Measurements from ENCODE around the gene ELK1.

ELK1 gene

GRCh38 chrX:47658301-47658683 is 7.9 kb upstream of the ELK1 start:
- H3F3A ChIP-seq (ENCODE audit: control insufficient read depth, insufficient read depth) = no peaks in the 10 kb centered on the region
- peak overlapping the region; percentile 64 for H3K4me2 ChIP-seq (ENCODE audit: low read length)
- 0 out of 2 replicates have a peak overlapping the region, but pooled peaks have one; percentile 19 for H3K27ac ChIP-seq (ENCODE audit: low read depth, low read length)
- H3K9me3 ChIP-seq (ENCODE audit: control insufficient read depth, insufficient read depth, low read length) = no peaks in the 10 kb centered on the region; the same call in 1 of the 2 replicates
- H3K4me1 ChIP-seq (ENCODE audit: control insufficient read depth, low read length) = peaks cover 10% of the 10 kb centered on the region
- H4K20me1 ChIP-seq (ENCODE audit: control insufficient read depth, insufficient read depth, low read depth, low read length) = no peaks in the 10 kb centered on the region
- H3K27me3 ChIP-seq (ENCODE audit: control insufficient read depth, low read length) = no peaks in the 10 kb centered on the region
- H3K36me3 ChIP-seq (ENCODE audit: control insufficient read depth, low read length) = peaks cover 34% of the 10 kb centered on the region
- H3K9me2 ChIP-seq (replicated peaks; ENCODE audit: control insufficient read depth, low read length) = no peaks in the 10 kb centered on the region
- H3K79me2 ChIP-seq (ENCODE audit: control insufficient read depth, low read length) = peaks cover 13% of the 10 kb centered on the region
- TF ChIP-seq CTCF (IDR thresholded peaks at IDR 0.05; ENCODE audit: low read depth, low read length, poor library complexity, severe bottlenecking) = no peak
- H3K4me3 ChIP-seq (ENCODE audit: low read length) = peak overlapping the region; percentile 94

GRCh38 chrX:47651043-47651905 is 911 bp upstream of the ELK1 start:
- Histone ChIP-seq H3K9me2 (replicated peaks; ENCODE audit: control insufficient read depth, low read length) (no peaks in the 10 kb centered on the region), H3K27me3 (ENCODE audit: control insufficient read depth, low read length) (no peaks in the 10 kb centered on the region)
- TF ChIP-seq CTCF (IDR thresholded peaks at IDR 0.05; ENCODE audit: low read depth, low read length, poor library complexity, severe bottlenecking) (no peak), EZH2phosphoT487 (IDR thresholded peaks at IDR 0.05; ENCODE audit: borderline replicate concordance, low read length) (no peak)

GRCh38 chrX:47649781-47650163 is 591 bp downstream of the ELK1 start:
- Histone ChIP-seq H3K4me3 (ENCODE audit: low read length) (peak overlapping the region; percentile 91), H3K79me2 (ENCODE audit: control insufficient read depth, low read length) (peaks cover 43% of the 10 kb centered on the region), H3K27me3 (ENCODE audit: control insufficient read depth, low read length) (no peaks in the 10 kb centered on the region), H4K20me1 (ENCODE audit: control insufficient read depth, insufficient read depth, low read depth, low read length) (no peaks in the 10 kb centered on the region), H3K4me2 (ENCODE audit: low read length) (peak overlapping the region; percentile 83), H3K9me2 (replicated peaks; ENCODE audit: control insufficient read depth, low read length) (no peaks in the 10 kb centered on the region), H3K9me3 (ENCODE audit: control insufficient read depth, insufficient read depth, low read length) (no peaks in the 10 kb centered on the region), H3F3A (ENCODE audit: control insufficient read depth, insufficient read depth) (no peaks in the 10 kb centered on the region), H3K27ac (ENCODE audit: low read depth, low read length) (no peak overlapping the region), H3K36me3 (ENCODE audit: control insufficient read depth, low read length) (peaks cover 20% of the 10 kb centered on the region), H3K4me1 (ENCODE audit: control insufficient read depth, low read length) (peaks cover 20% of the 10 kb centered on the region)
- no peak for TF ChIP-seq EZH2phosphoT487 (IDR thresholded peaks at IDR 0.05; ENCODE audit: borderline replicate concordance, low read length)
- TF ChIP-seq CTCF (IDR thresholded peaks at IDR 0.05; ENCODE audit: low read depth, low read length, poor library complexity, severe bottlenecking) = no peak

More at GRCh38 chrX:47651043-47651905, 911 bp upstream of the ELK1 start:
- Histone ChIP-seq H3K4me1 (ENCODE audit: control insufficient read depth, low read length) (peaks cover 20% of the 10 kb centered on the region), H4K20me1 (ENCODE audit: control insufficient read depth, insufficient read depth, low read depth, low read length) (no peaks in the 10 kb centered on the region), H3K9me3 (ENCODE audit: control insufficient read depth, insufficient read depth, low read length) (no peaks in the 10 kb centered on the region), H3K4me2 (ENCODE audit: low read length) (peak overlapping the region; percentile 85), H3K27ac (ENCODE audit: low read depth, low read length) (0 out of 2 replicates have a peak overlapping the region, but pooled peaks have one; percentile 12), H3K4me3 (ENCODE audit: low read length) (peak overlapping the region; percentile 72), H3K36me3 (ENCODE audit: control insufficient read depth, low read length) (peaks cover 32% of the 10 kb centered on the region), H3K79me2 (ENCODE audit: control insufficient read depth, low read length) (peaks cover 34% of the 10 kb centered on the region), H3F3A (ENCODE audit: control insufficient read depth, insufficient read depth) (no peaks in the 10 kb centered on the region)
